Esophagus squamous epithelium (tissue), 5 donors: Measurements from ENCODE around the gene MANSC1. TPM values are rescaled to one million over a fixed set of nuclear protein-coding genes. Genes with fewer than 3 reads are reported as not detected.
A peak's percentile ranks its signal among the peaks of the same experiment; 100 is the strongest.

Source experiments
- DNase-seq: peaks from one replicate; lab custom pipeline; 2025; lab: John Stamatoyannopoulos, UW
- H3K27ac ChIP-seq, 4 donors: fragments of 200-600 bp; sonication (generic); one replicate each; pipeline ENCODE4 v1.5.1; 2016 to 2019; ENCODE audit warnings: mild to moderate bottlenecking in 1 of 4
- H3K27me3 ChIP-seq, 4 donors: fragments of 200-600 bp; sonication (generic); 1 replicate in 3 of 4; 2 replicates in 1 of 4; pipeline versions ENCODE4 v1.5.1 to v1.6.0; 2017 to 2021; ENCODE audit warnings: antibody characterized with exemption in 1 of 4
- H3K36me3 ChIP-seq, 3 donors: fragments of 200-600 bp; sonication (generic); one replicate each; pipeline ENCODE4 v1.5.1; 2016 to 2019
- H3K4me1 ChIP-seq, 3 donors: fragments of 200-600 bp; sonication (generic); one replicate each; pipeline ENCODE4 v1.5.1; 2017 to 2019
- H3K4me3 ChIP-seq, 4 donors: fragments of 200-600 bp; sonication (generic); 1 replicate in 3 of 4; 2 replicates in 1 of 4; pipeline ENCODE4 v1.5.1; 2016 to 2019; ENCODE audit warnings: mild to moderate bottlenecking in 2 of 4, moderate library complexity in 1 of 4
- H3K9me3 ChIP-seq, 3 donors: fragments of 200-600 bp; sonication (generic); one replicate each; pipeline ENCODE4 v1.5.1; 2016 to 2019
- POLR2A ChIP-seq, 4 donors: fragments of 450-650 bp; IDR thresholded peaks; one replicate each; pipeline ENCODE4 v1.6.1; 2017; ENCODE audit warnings: antibody characterized with exemption in 4 of 4, mild to moderate bottlenecking in 4 of 4, moderate library complexity in 3 of 4
- WGBS, 2 donors: methylation state at CpG; one replicate each; pipeline ENCODE4 v1.1.5; 2018; 5-methylcytosine and 5-hydroxymethylcytosine counted together
- intact Hi-C: fragments of 100-400 bp; cut with DNase I; formaldehyde crosslinking; loops from one replicate; pipeline ENCODE4 v1.15.0; 2022
- total RNA-seq, 4 donors: library from RNA; depleted of rRNA; stranded (reverse); fragments of >200 nt; gene quantifications; one replicate each; pipeline ENCODE4 v1.1.0, GENCODE V29; 2016
- TF ChIP-seq, protein P1 (sequence below), 6 experiments: fragments of 450-650 bp in 4 of 6; fragments of 200-600 bp in 2 of 6; sonication (generic) in 2 of 6; IDR thresholded peaks; one replicate each; pipeline ENCODE4 v1.5.1; 2016 to 2019; ENCODE audit warnings: antibody characterized with exemption in 6 of 6, mild to moderate bottlenecking in 4 of 6, moderate library complexity in 4 of 6
- donor health status: DM: yes; HTN: yes; CAD: no.

Gene MANSC1
- total RNA-seq, 4 donors from 2014 or later = 22.5 to 59.0 (median 47.7) TPM

DNA sequence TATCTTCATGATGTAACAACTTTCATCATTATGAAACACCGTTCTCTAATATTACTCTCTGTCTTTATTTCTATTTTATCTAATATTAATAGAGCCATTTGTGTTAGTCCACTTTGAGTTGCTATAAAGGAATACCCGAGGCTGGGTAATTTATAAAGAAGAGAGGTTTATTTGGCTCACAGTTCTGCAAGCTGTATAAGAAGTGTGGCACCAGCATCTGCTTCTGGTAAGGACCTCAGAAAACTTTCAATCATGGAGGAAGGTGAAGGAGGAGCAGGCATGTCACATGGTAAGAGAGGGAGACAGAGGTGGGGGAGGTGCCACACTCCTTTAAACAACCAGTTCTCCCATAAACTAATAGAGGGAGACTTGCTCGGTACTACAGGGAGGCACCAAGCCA is 31.9 kb upstream of the MANSC1 start:
- peaks cover 0 to 8% (median 0%) of the 10 kb centered on the region in 3 donors for H3K36me3 ChIP-seq
- H3K9me3 ChIP-seq = no peaks in the 10 kb centered on the region
- intact Hi-C loops = no loop called here
- no peak for DNase-seq
- WGBS, 2 donors = 95 to 100% methylated on average over 2 to 3 of the region's 3 CpGs
- peaks cover 0 to 16% (median 0%) of the 10 kb centered on the region in 3 donors for H3K4me1 ChIP-seq
- no peak for TF ChIP-seq POLR2A (IDR thresholded peaks at IDR 0.05)
- TF ChIP-seq, protein P1, sequence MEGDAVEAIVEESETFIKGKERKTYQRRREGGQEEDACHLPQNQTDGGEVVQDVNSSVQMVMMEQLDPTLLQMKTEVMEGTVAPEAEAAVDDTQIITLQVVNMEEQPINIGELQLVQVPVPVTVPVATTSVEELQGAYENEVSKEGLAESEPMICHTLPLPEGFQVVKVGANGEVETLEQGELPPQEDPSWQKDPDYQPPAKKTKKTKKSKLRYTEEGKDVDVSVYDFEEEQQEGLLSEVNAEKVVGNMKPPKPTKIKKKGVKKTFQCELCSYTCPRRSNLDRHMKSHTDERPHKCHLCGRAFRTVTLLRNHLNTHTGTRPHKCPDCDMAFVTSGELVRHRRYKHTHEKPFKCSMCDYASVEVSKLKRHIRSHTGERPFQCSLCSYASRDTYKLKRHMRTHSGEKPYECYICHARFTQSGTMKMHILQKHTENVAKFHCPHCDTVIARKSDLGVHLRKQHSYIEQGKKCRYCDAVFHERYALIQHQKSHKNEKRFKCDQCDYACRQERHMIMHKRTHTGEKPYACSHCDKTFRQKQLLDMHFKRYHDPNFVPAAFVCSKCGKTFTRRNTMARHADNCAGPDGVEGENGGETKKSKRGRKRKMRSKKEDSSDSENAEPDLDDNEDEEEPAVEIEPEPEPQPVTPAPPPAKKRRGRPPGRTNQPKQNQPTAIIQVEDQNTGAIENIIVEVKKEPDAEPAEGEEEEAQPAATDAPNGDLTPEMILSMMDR (IDR thresholded peaks at IDR 0.05) = no peak
- no peak overlapping the region for H3K4me3 ChIP-seq
- H3K27me3 ChIP-seq = no peaks in the 10 kb centered on the region
- no peak overlapping the region for H3K27ac ChIP-seq

DNA sequence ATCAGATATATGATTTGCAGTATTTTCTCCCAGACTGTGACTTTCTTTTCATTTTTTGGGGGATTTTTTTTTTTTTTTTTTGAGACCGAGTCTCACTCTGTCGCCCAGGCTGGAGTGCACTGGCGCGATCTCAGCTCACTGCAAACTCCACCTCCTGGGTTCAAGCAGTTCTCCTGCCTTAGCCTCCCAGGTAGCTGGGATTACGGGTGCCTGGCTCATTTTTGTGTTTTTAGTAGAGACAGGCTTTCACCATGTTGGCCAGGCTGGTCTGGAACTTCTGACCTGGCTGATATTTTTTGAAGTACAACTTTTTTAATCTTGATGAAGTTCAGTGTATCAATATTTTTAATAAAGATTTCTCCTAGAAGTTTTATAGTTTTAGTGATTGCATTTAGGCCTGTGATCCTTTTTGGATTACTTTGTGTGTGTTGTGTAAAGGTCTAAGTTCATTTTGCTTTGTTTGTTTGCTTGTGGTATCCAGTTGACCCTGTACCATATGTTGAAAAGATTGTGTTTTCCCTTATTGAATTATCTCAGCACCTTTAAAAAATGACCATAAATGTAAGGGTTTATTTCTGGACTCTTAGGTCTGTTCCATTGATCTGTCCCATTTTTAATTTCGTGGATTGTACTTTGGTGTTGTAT is 31.0 kb upstream of the MANSC1 start:
- no peaks in the 10 kb centered on the region for H3K9me3 ChIP-seq
- no peak overlapping the region for H3K27ac ChIP-seq
- H3K36me3 ChIP-seq = peaks cover 0 to 8% (median 0%) of the 10 kb centered on the region in 3 donors
- H3K4me1 ChIP-seq = peaks cover 0 to 16% (median 0%) of the 10 kb centered on the region in 3 donors
- TF ChIP-seq POLR2A (IDR thresholded peaks at IDR 0.05) = no peak
- TF ChIP-seq, protein P1 (IDR thresholded peaks at IDR 0.05) = no peak
- WGBS, 2 donors = 91 to 100% methylated on average over 1 to 6 of the region's 6 CpGs
- no peak for DNase-seq
- intact Hi-C loops = no loop called here
- no peaks in the 10 kb centered on the region for H3K27me3 ChIP-seq
- no peak overlapping the region for H3K4me3 ChIP-seq

DNA sequence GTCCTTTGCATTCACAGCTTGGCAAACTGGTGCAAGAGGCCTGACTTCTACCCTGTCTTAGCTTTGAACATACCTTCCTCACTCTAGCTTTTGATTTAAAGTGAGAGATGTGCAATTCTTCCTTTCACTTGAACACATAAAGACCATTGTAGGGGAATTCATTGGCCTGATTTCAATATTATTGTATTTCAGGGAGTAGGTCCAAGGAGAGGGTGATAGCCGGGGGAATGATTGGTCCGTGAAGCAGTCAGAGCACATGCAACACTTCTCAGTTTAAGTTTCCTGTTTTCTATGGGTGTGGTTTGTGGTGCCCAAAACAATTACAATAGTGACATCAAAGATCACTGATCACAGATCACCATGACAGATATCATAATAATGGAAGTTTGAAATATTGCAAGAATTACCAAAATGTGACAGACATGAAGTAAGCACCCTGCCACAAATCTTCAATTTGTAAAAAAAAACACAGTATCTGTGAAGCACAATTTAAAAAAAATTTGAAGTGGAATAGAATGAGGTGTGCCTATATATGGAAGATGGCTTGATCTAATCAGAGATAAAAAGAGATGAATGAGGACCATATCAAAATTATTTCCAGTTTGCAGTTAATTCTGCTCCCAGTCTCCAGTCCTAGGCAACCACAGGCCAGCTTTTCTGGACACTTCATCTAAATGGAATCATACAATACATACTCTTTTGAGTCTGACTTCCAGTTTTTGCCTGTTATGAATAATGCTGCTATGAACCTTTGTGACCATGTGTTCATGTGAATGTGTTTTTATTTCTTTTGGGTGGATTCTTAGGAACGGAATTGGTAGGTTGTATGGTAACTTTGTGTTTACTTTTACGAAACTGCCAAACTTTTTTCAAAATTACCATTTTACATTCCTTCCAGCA is 30.0 kb upstream of the MANSC1 start:
- no peak for TF ChIP-seq POLR2A (IDR thresholded peaks at IDR 0.05)
- TF ChIP-seq, protein P1 (IDR thresholded peaks at IDR 0.05) = no peak
- Histone ChIP-seq H3K36me3 (peaks cover 0 to 8% (median 0%) of the 10 kb centered on the region in 3 donors), H3K4me1 (peaks cover 0 to 14% (median 0%) of the 10 kb centered on the region in 3 donors), H3K27ac (peak overlapping the region in 2 of 4 donors; percentile 38 to 44), H3K27me3 (no peaks in the 10 kb centered on the region), H3K9me3 (no peaks in the 10 kb centered on the region), H3K4me3 (no peak overlapping the region)
- no peak for DNase-seq
- intact Hi-C loops = loop anchor here (10.0 kb wide), 1 partner anchor 325 kb away; no protein-coding TSS in a partner anchor
- 63 to 71% methylated on average over 4 of the region's 4 CpGs for WGBS, 2 donors

DNA sequence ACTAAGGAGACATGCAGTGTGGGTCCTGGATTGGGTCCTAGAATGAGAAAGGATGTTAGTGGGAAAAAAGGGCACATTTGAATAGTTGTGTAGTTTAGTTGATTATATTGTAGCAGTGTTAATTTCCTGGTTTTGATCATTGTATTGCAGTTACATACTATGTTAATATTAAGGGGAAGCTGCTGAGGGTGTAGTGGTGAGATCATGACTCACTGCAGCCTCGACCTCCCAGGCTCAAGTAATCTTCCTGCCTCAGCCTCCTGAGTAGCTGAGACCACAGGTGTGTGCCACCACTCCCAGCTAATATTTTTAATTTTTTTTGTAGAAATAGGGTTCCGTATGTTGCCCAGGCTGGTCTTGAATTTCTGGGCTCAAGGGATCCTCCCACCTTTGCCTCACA is 28.6 kb upstream of the MANSC1 start:
- WGBS, 2 donors = 65 to 79% methylated on average over 2 of the region's 2 CpGs

More for the DNA sequence above, 28.6 kb upstream of the MANSC1 start:
- Histone ChIP-seq H3K27ac (no peak overlapping the region), H3K4me1 (peaks cover 0 to 8% (median 0%) of the 10 kb centered on the region in 3 donors), H3K36me3 (peaks cover 0 to 8% (median 0%) of the 10 kb centered on the region in 3 donors), H3K9me3 (no peaks in the 10 kb centered on the region), H3K4me3 (no peak overlapping the region), H3K27me3 (no peaks in the 10 kb centered on the region)
- intact Hi-C loops = loop anchor here (10.0 kb wide), 1 partner anchor 326 kb away; no protein-coding TSS in a partner anchor
- DNase-seq = no peak
- TF ChIP-seq, protein P1 (IDR thresholded peaks at IDR 0.05) = no peak
- TF ChIP-seq POLR2A (IDR thresholded peaks at IDR 0.05) = no peak
